Small intestine (tissue), 7 donors: Measurements from ENCODE around the gene AIRE. TPM values are rescaled to one million over a fixed set of nuclear protein-coding genes. Genes with fewer than 3 reads are reported as not detected.

Experiments used
- DNase-seq, 2 donors: peaks; one replicate each; pipeline versions ENCODE4 v3.0.0 to v3.0.0-alpha.2; 2013
- FAIRE-seq: peaks from 2 replicates; lab custom pipeline; 2012; peaks lifted over from hg19 to GRCh38; lab: Jason Lieb, UNC
- H3K27ac ChIP-seq, 3 donors: one replicate each; pipeline ENCODE4 v1.5.1; 2013; ENCODE audit warnings: low read length in 2 of 3, mild to moderate bottlenecking in 2 of 3, control low read depth in 1 of 3, inconsistent platforms in 1 of 3, low read depth in 1 of 3, moderate library complexity in 1 of 3
- H3K27me3 ChIP-seq, 3 donors: one replicate each; pipeline ENCODE4 v1.6.1; 2013; ENCODE audit warnings: low read length in 3 of 3, inconsistent platforms in 1 of 3; ENCODE audit not compliant: control insufficient read depth in 3 of 3, insufficient read depth in 3 of 3
- H3K36me3 ChIP-seq, 3 donors: one replicate each; pipeline ENCODE4 v1.6.1; 2013; ENCODE audit warnings: low read length in 3 of 3, inconsistent platforms in 1 of 3, low read depth in 1 of 3, mild to moderate bottlenecking in 1 of 3, moderate library complexity in 1 of 3; ENCODE audit not compliant: control insufficient read depth in 3 of 3, insufficient read depth in 2 of 3
- H3K4me1 ChIP-seq, 3 donors: one replicate each; pipeline ENCODE4 v1.6.1; 2013; ENCODE audit warnings: low read length in 2 of 3, inconsistent platforms in 1 of 3, low read depth in 1 of 3, mild to moderate bottlenecking in 1 of 3, moderate library complexity in 1 of 3; ENCODE audit not compliant: control insufficient read depth in 3 of 3, insufficient read depth in 2 of 3
- H3K4me3 ChIP-seq, 3 donors: one replicate each; pipeline ENCODE4 v1.5.1; 2013; ENCODE audit warnings: low read length in 3 of 3, control low read depth in 1 of 3, inconsistent platforms in 1 of 3, low read depth in 1 of 3, mild to moderate bottlenecking in 1 of 3, moderate library complexity in 1 of 3
- H3K9me3 ChIP-seq, 2 donors: one replicate each; pipeline ENCODE4 v1.6.1; 2013; ENCODE audit warnings: low read depth in 1 of 2, low read length in 1 of 2; ENCODE audit not compliant: control insufficient read depth in 2 of 2, insufficient read depth in 1 of 2
- WGBS, 3 donors: extraction: QIAGEN DNeasy Blood & Tissue Kit; methylation state at CpG; one replicate each; pipeline ENCODE4 v1.1.7; 2013; 5-methylcytosine and 5-hydroxymethylcytosine counted together
- polyA plus RNA-seq, 4 donors: library from polyadenylated mRNA; stranded (reverse) in 3 of 4; unstranded in 1 of 4; fragments of 200-250 nt in 3 of 4; fragments of 120-200 nt in 1 of 4; gene quantifications; one replicate each; pipeline versions ENCODE4 v1.2.1 to v1.2.3, GENCODE V29; 2013
- donor health status: healthy with polysubstance abuse.
- donor health status: control.
- donor health status: control.
- donor health status: Bipolar disorder and iron deficiency.
- donor health status: healthy.

Gene AIRE
- polyA plus RNA-seq, 4 donors: 0.06 to 7.0 TPM; not detected in 2

- H3K4me3 ChIP-seq: no peak overlapping the region
- H3K9me3 ChIP-seq: no peaks in the 10 kb centered on the region
- peaks cover 0 to 18% (median 0%) of the 10 kb centered on the region in 3 donors for H3K4me1 ChIP-seq
- DNase-seq (no peak), FAIRE-seq (no peak)
- no peaks in the 10 kb centered on the region for H3K36me3 ChIP-seq
- H3K27ac ChIP-seq: no peak overlapping the region
- WGBS, 3 donors: 77 to 90% (median 77%) methylated on average over 15 of the region's 15 CpGs
- H3K27me3 ChIP-seq: no peaks in the 10 kb centered on the region
Measured at GRCh38 chr21:44292812-44293195, 7.1 kb downstream of the AIRE start.

DNA sequence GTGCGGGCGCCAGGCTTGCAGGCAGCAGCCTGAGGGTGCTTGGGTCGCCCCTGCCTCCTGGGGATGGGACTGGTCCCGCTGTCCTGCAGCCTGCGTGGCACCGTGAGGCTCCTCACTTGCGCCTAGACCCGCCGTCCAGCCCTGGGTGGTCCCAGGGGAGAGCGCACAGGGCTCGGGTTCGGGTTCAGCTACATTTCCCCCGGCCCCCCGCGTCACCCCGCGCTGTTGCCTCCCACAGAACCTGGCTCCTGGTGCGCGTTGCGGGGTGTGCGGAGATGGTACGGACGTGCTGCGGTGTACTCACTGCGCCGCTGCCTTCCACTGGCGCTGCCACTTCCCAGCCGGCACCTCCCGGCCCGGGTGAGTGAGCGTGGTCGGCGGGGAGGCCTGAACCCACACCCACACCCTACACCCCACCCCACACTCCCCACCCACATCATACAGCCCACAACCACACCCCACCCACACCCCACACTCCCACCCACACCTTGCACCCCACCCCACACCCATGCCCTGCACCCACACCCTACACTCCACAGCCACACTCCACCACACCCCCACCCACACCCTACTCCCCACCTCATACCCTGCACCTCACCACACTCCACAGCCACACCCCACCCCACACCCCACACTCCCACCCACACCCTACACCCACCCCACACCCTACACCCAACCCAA, 8.0 kb downstream of the AIRE start:
- DNase-seq: no peak

GRCh38 chr21:44294391-44295162, 8.9 kb downstream of the AIRE start:
- no peaks in the 10 kb centered on the region for H3K36me3 ChIP-seq
- FAIRE-seq (no peak), DNase-seq (no peak)
- no peaks in the 10 kb centered on the region for H3K27me3 ChIP-seq
- 59 to 85% (median 71%) methylated on average over 25 to 26 of the region's 26 CpGs for WGBS, 3 donors
- H3K4me1 ChIP-seq: peaks cover 0 to 28% (median 0%) of the 10 kb centered on the region in 3 donors
- H3K27ac ChIP-seq: no peak overlapping the region
- no peaks in the 10 kb centered on the region for H3K9me3 ChIP-seq
- no peak overlapping the region for H3K4me3 ChIP-seq

More for the DNA sequence above, 8.0 kb downstream of the AIRE start:
- H3K4me1 ChIP-seq: peaks cover 0 to 21% (median 0%) of the 10 kb centered on the region in 3 donors
- H3K27me3 ChIP-seq: no peaks in the 10 kb centered on the region
- no peak for FAIRE-seq
- no peaks in the 10 kb centered on the region for H3K9me3 ChIP-seq
- no peak overlapping the region for H3K4me3 ChIP-seq
- no peaks in the 10 kb centered on the region for H3K36me3 ChIP-seq
- no peak overlapping the region for H3K27ac ChIP-seq
- 80 to 87% (median 81%) methylated on average over 28 to 33 of the region's 33 CpGs for WGBS, 3 donors

GRCh38 chr21:44295163-44295573, 9.5 kb downstream of the AIRE start:
- WGBS, 3 donors: 73 to 81% (median 79%) methylated on average over 14 of the region's 14 CpGs
- DNase-seq (no peak), FAIRE-seq (no peak)

GRCh38 chr21:44295646-44296045, 10.0 kb downstream of the AIRE start:
- Histone ChIP-seq H3K36me3 (no peaks in the 10 kb centered on the region), H3K4me1 (peaks cover 0 to 28% (median 0%) of the 10 kb centered on the region in 3 donors), H3K27ac (no peak overlapping the region), H3K9me3 (no peaks in the 10 kb centered on the region), H3K4me3 (no peak overlapping the region), H3K27me3 (no peaks in the 10 kb centered on the region)
- FAIRE-seq (no peak), DNase-seq (no peak)
- WGBS, 3 donors: 75 to 83% (median 81%) methylated on average over 9 to 10 of the region's 10 CpGs

More at GRCh38 chr21:44295163-44295573, 9.5 kb downstream of the AIRE start:
- Histone ChIP-seq H3K27ac (no peak overlapping the region), H3K4me3 (no peak overlapping the region), H3K36me3 (no peaks in the 10 kb centered on the region), H3K4me1 (peaks cover 0 to 28% (median 0%) of the 10 kb centered on the region in 3 donors), H3K27me3 (no peaks in the 10 kb centered on the region), H3K9me3 (no peaks in the 10 kb centered on the region)

- 82 to 90% (median 83%) methylated on average over 12 of the region's 12 CpGs for WGBS, 3 donors
- FAIRE-seq (no peak), DNase-seq (no peak)
- Histone ChIP-seq H3K27ac (no peak overlapping the region), H3K27me3 (no peaks in the 10 kb centered on the region), H3K36me3 (no peaks in the 10 kb centered on the region), H3K4me3 (no peak overlapping the region), H3K4me1 (peaks cover 0 to 28% (median 0%) of the 10 kb centered on the region in 3 donors), H3K9me3 (no peaks in the 10 kb centered on the region)
Measured at GRCh38 chr21:44296103-44296519, 10.4 kb downstream of the AIRE start.

DNA sequence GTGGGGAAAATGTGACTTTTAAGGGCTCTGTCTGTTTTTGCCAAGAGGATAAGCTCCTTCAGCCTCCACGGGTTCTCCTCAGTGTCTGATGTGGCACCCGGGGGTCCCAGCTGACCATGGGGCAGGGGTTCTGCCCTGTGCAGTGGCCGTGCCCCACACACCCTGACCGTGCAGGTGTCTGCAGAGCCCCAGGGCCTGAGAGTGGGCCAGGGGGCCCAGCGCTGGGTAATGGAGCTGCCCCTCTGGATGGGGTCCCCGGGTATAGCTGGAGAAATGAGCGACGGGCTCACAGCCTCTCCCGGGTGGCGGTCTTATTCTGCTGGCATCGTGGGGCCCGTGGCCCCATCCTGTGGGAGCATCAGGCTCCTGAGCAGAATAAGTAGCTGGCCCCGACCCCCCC, 11.2 kb downstream of the AIRE start:
- FAIRE-seq: no peak
- H3K4me3 ChIP-seq: no peak overlapping the region
- no peaks in the 10 kb centered on the region for H3K27me3 ChIP-seq
- no peak overlapping the region for H3K27ac ChIP-seq
- DNase-seq: no peak
- H3K9me3 ChIP-seq: no peaks in the 10 kb centered on the region
- 75 to 83% (median 76%) methylated on average over 13 of the region's 13 CpGs for WGBS, 3 donors
- peaks cover 0 to 5% (median 0%) of the 10 kb centered on the region in 3 donors for H3K36me3 ChIP-seq
- peaks cover 0 to 34% (median 2%) of the 10 kb centered on the region in 3 donors for H3K4me1 ChIP-seq

DNA sequence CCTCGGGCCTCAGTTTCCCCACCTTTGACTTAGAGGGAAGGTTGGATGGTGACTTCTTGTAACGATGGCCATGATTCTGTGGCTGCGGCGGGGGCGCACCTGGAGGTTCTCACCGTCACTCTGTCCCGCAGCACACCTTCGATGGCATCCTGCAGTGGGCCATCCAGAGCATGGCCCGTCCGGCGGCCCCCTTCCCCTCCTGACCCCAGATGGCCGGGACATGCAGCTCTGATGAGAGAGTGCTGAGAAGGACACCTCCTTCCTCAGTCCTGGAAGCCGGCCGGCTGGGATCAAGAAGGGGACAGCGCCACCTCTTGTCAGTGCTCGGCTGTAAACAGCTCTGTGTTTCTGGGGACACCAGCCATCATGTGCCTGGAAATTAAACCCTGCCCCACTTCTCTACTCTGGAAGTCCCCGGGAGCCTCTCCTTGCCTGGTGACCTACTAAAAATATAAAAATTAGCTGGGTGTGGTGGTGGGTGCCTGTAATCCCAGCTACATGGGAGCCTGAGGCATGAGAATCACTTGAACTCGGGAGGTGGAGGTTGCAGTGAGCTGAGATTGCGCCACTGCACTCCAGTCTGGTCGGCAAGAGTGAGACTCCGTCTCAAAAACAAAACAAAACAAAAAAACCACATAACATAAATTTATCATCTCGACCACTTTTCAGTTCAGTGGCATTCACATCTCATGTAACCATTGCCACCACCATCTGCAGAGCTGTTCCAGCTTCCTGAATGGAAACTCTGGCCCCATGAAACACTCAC, 12.0 kb downstream of the AIRE start:
- H3K27ac ChIP-seq: peak overlapping the region in 1 of 3 donors; percentile 31
- H3K27me3 ChIP-seq: no peaks in the 10 kb centered on the region
- H3K4me3 ChIP-seq: no peak overlapping the region
- FAIRE-seq (no peak), DNase-seq (peak; percentile 86 to 91)
- peaks cover 0 to 12% (median 0%) of the 10 kb centered on the region in 3 donors for H3K36me3 ChIP-seq
- 21 to 25% (median 25%) methylated on average over 22 of the region's 22 CpGs for WGBS, 3 donors
- no peaks in the 10 kb centered on the region for H3K9me3 ChIP-seq
- peaks cover 2 to 42% (median 3%) of the 10 kb centered on the region in 3 donors for H3K4me1 ChIP-seq
